Right lobe of liver (tissue), 6 donors: ENCODE measurements around the gene SYNGR1. TPM values are rescaled to one million over a fixed set of nuclear protein-coding genes. Genes with fewer than 3 reads are reported as not detected.

Experiments used
- ATAC-seq, 4 donors: fragments of 200-7000 bp; cut with Tn5 transposase; one replicate each; pipeline ENCODE4 v1.9.1; 2020; ENCODE audit warnings: mild to moderate bottlenecking in 4 of 4, moderate library complexity in 4 of 4
- DNase-seq, 3 donors: peaks; one replicate each; pipeline ENCODE4 v3.0.0-alpha.2; 2020
- H3K27ac ChIP-seq, 3 donors: fragments of 200-600 bp; one replicate each; pipeline ENCODE4 v1.8.0; 2022
- H3K27me3 ChIP-seq, 2 donors: fragments of 200-600 bp; one replicate each; pipeline ENCODE4 v1.8.0; 2022
- H3K36me3 ChIP-seq, 4 donors: fragments of 200-600 bp; sonication (generic) in 1 of 4; one replicate each; pipeline versions ENCODE4 v1.5.1 to v1.8.0; 2017 to 2022; ENCODE audit warnings: control low read depth in 1 of 4
- H3K4me1 ChIP-seq, 4 donors: fragments of 200-600 bp; sonication (generic) in 1 of 4; one replicate each; pipeline versions ENCODE4 v1.5.1 to v1.8.0; 2017 to 2022; ENCODE audit warnings: control low read depth in 1 of 4
- H3K4me3 ChIP-seq, 3 donors: fragments of 200-600 bp; one replicate each; pipeline ENCODE4 v1.8.0; 2022
- H3K9me3 ChIP-seq, 4 donors: fragments of 200-600 bp; sonication (generic) in 1 of 4; one replicate each; pipeline versions ENCODE4 v1.5.1 to v1.8.0; 2017 to 2022; ENCODE audit warnings: control low read depth in 1 of 4
- POLR2A ChIP-seq: fragments of 450-650 bp; IDR thresholded peaks from one replicate; pipeline ENCODE4 v1.6.1; 2017; ENCODE audit warnings: antibody characterized with exemption, mild to moderate bottlenecking
- WGBS: methylation state at CpG from one replicate; pipeline ENCODE4 v1.1.6; 2018; ENCODE audit warnings: low coverage, low lambda C conversion rate; ENCODE audit not compliant: insufficient coverage; ENCODE audit errors: missing lambda C conversion rate; 5-methylcytosine and 5-hydroxymethylcytosine counted together
- intact Hi-C, 2 donors: fragments of 100-400 bp; cut with DNase I; formaldehyde crosslinking; loops; one replicate each; pipeline versions ENCODE4 v1.11.2 to v1.14.1; 2022
- total RNA-seq, 6 experiments: library from RNA; depleted of rRNA in 2 of 6; stranded (reverse); fragments of >200 nt in 2 of 6; fragmentation: NEBNext Ultra II Directional in 3 of 6; extraction: Animal tissue kit (Norgen Biotek cat#: 25700) in 3 of 6; gene quantifications; one replicate each; pipeline versions ENCODE4 v1.1.0 to v1.2.4, GENCODE V29; 2016 to 2023
- TF ChIP-seq, protein P1 (sequence below), 4 donors: fragments of 200-600 bp in 3 of 4; fragments of 450-650 bp in 1 of 4; IDR thresholded peaks; one replicate each; pipeline versions ENCODE4 v1.5.1 to v1.8.0; 2016 to 2022; ENCODE audit warnings: antibody characterized with exemption in 4 of 4, mild to moderate bottlenecking in 2 of 4
- donor health status: DM: no; HTN: yes; CAD: no.
- donor health status: DM: no; HTN: no; CAD: no.
- donor health status: DM: no; HTN: no; CAD: no.
- donor health status: DM: no; HTN: yes; CAD: no.
- donor health status: DM: no; HTN: yes; CAD: no.

The SYNGR1 gene
- total RNA-seq, 6 experiments from 2014 or later: 0.74 to 3.2 (median 2.2) TPM

GRCh38 chr22:39315389-39315788, 34.4 kb upstream of the SYNGR1 start:
- Histone ChIP-seq H3K36me3 (peaks cover 21 to 65% (median 45%) of the 10 kb centered on the region in 4 donors), H3K9me3 (no peaks in the 10 kb centered on the region), H3K27ac (peak overlapping the region in 1 of 3 donors; percentile 98), H3K27me3 (no peaks in the 10 kb centered on the region), H3K4me3 (no peak overlapping the region), H3K4me1 (peaks cover 3 to 50% (median 20%) of the 10 kb centered on the region in 4 donors)
- TF ChIP-seq POLR2A: no peak
- TF ChIP-seq, protein P1, sequence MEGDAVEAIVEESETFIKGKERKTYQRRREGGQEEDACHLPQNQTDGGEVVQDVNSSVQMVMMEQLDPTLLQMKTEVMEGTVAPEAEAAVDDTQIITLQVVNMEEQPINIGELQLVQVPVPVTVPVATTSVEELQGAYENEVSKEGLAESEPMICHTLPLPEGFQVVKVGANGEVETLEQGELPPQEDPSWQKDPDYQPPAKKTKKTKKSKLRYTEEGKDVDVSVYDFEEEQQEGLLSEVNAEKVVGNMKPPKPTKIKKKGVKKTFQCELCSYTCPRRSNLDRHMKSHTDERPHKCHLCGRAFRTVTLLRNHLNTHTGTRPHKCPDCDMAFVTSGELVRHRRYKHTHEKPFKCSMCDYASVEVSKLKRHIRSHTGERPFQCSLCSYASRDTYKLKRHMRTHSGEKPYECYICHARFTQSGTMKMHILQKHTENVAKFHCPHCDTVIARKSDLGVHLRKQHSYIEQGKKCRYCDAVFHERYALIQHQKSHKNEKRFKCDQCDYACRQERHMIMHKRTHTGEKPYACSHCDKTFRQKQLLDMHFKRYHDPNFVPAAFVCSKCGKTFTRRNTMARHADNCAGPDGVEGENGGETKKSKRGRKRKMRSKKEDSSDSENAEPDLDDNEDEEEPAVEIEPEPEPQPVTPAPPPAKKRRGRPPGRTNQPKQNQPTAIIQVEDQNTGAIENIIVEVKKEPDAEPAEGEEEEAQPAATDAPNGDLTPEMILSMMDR (IDR thresholded peaks at IDR 0.05): no peak
- WGBS: 40% methylated on average over 4 of the region's 13 CpGs
- DNase-seq (peak in 1 of 3 donors; percentile 24), ATAC-seq (no peak)
- intact Hi-C loops: loop anchor here in 1 of 2 donors (10.0 kb wide), 1 partner anchor 71 kb away; the partner anchor contains the start of gene PDGFB

- Histone ChIP-seq H3K4me1 (peaks cover 3 to 50% (median 20%) of the 10 kb centered on the region in 4 donors), H3K27ac (peak overlapping the region in 1 of 3 donors; percentile 98), H3K27me3 (no peaks in the 10 kb centered on the region), H3K36me3 (peaks cover 21 to 64% (median 45%) of the 10 kb centered on the region in 4 donors), H3K4me3 (peak overlapping the region; percentile 16 to 91 (median 24)), H3K9me3 (no peaks in the 10 kb centered on the region)
- peak; percentile 74 to 79 (median 78) for DNase-seq
- TF ChIP-seq POLR2A: no peak
- TF ChIP-seq, protein P1 (IDR thresholded peaks at IDR 0.05): peak; percentile 80 to 94 (median 90)
- intact Hi-C loops: loop anchor here in 1 of 2 donors (10.0 kb wide), 1 partner anchor 72 kb away; the partner anchor contains the start of gene PDGFB
- 29% methylated on average over 12 of the region's 17 CpGs for WGBS
- ATAC-seq: peak; percentile 35 to 50 (median 38)
Observed at GRCh38 chr22:39316440-39317083, 33.2 kb upstream of the SYNGR1 start.

GRCh38 chr22:39317084-39317774, 32.6 kb upstream of the SYNGR1 start:
- WGBS: 0% methylated on average over 2 of the region's 9 CpGs
- H3K36me3 ChIP-seq: peaks cover 21 to 57% (median 41%) of the 10 kb centered on the region in 4 donors
- no peaks in the 10 kb centered on the region for H3K27me3 ChIP-seq
- ATAC-seq: no peak
- H3K4me3 ChIP-seq: peak overlapping the region; percentile 65 to 93 (median 91)
- H3K27ac ChIP-seq: peak overlapping the region in 1 of 3 donors; percentile 98
- TF ChIP-seq, protein P1 (IDR thresholded peaks at IDR 0.05): no peak
- TF ChIP-seq POLR2A: no peak
- H3K4me1 ChIP-seq: peaks cover 3 to 50% (median 20%) of the 10 kb centered on the region in 4 donors
- no peaks in the 10 kb centered on the region for H3K9me3 ChIP-seq
- no peak for DNase-seq
- intact Hi-C loops: loop anchor here in 1 of 2 donors (10.0 kb wide), 1 partner anchor 72 kb away; the partner anchor contains the start of gene PDGFB

DNA sequence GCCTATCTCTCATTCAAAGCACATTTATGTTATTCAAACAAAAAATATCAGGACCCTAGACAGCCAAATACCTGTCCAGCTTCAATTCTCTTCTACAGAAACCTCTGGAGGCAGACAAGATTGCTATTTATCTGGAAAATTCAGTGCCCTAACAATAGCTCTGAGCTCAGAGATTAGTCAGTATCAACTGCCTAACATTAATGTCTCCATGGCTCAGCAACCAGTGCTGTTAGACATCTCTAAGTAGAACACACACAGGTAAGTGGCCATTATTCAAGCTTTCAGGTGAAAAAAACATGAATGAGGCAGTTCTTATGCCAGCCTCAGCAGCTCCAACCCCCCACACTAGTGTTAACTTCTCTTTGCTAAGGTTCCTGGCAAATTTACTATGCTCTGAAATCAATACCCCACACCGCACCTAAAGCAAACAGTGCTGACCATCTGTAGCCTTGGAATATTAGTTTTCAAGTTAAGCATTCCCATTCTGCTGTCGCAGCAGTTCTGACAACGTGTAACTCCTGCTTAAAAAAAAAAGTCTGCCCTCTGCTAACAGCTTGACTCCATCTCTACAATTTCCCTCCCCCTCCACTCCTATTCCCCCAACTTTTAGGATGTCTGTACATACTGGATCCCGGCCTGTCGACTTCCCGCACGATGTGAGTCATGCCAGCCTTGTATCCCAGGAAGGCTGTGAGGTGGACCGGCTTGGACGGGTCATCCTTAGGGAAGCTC, 31.9 kb upstream of the SYNGR1 start:
- H3K4me1 ChIP-seq: peaks cover 3 to 50% (median 20%) of the 10 kb centered on the region in 4 donors
- H3K9me3 ChIP-seq: no peaks in the 10 kb centered on the region
- intact Hi-C loops: loop anchor here in 1 of 2 donors (10.0 kb wide), 1 partner anchor 73 kb away; the partner anchor contains the start of gene PDGFB
- H3K4me3 ChIP-seq: peak overlapping the region; percentile 65 to 93 (median 91)
- peak; percentile 2 for TF ChIP-seq POLR2A
- TF ChIP-seq, protein P1 (IDR thresholded peaks at IDR 0.05): no peak
- peak overlapping the region in 2 of 3 donors; percentile 97 to 98 for H3K27ac ChIP-seq
- WGBS: 7% methylated on average over 9 of the region's 9 CpGs
- peak in 3 of 4 donors; percentile 1 to 28 (median 16) for ATAC-seq
- DNase-seq: no peak
- H3K36me3 ChIP-seq: peaks cover 16 to 50% (median 38%) of the 10 kb centered on the region in 4 donors
- H3K27me3 ChIP-seq: no peaks in the 10 kb centered on the region
